HepG2 (cell line): ENCODE measurements around the gene OR7G1. TPM values are rescaled to one million over a fixed set of nuclear protein-coding genes. Genes with fewer than 3 reads are reported as not detected.

ENCODE experiments used
- ATAC-seq: fragments of 200-7000 bp; cut with Tn5 transposase; 3 replicates; pipeline ENCODE4 v1.9.1; 2020; ENCODE audit warnings: mild to moderate bottlenecking, moderate library complexity
- BruUV-seq: library from RNA; stranded (reverse); fragments of 400-500 nt; replicated peaks from 2 replicates; lab custom pipeline; 2021; lab: Mats Ljungman, UMichigan
- CTCF ChIA-PET: fragments of 300-600 bp; formaldehyde crosslinking; extraction: SDS; loops from one replicate; lab custom pipeline; 2021; ENCODE audit warnings: low total read pairs, inconsistent platforms, low intra/inter-chr PET ratio; lab: Yijun Ruan, JAX
- POLR2A ChIA-PET: fragments of 350-600 bp; sonication (Branson Sonifier 250); formaldehyde crosslinking; loops from one replicate; lab custom pipeline; 2020; ENCODE audit warnings: antibody characterized with exemption, inconsistent platforms; lab: Yijun Ruan, JAX
- DNase-seq: peaks from one replicate; pipeline ENCODE4 v3.0.0-alpha.2; 2015; ENCODE audit warnings: low spot score
- FAIRE-seq: peaks from 3 replicates; lab custom pipeline; 2011; peaks lifted over from hg19 to GRCh38; lab: Jason Lieb, UNC
- H2AFZ ChIP-seq: one replicate; pipeline ENCODE4 v1.6.1; 2011; ENCODE audit warnings: low read length, inconsistent platforms
- H3K27ac ChIP-seq: fragments of 300-600 bp; 3 replicates; pipeline ENCODE4 v1.8.0; 2011; ENCODE audit warnings: mixed run types, mild to moderate bottlenecking, mixed read lengths, low read length, inconsistent platforms; ENCODE audit not compliant: insufficient read depth; ENCODE audit errors: extremely low read length
- H3K27me3 ChIP-seq, 2 experiments: fragments of 200-600 bp in 1 of 2; 2 replicates in 1 of 2; 3 replicates in 1 of 2; pipeline versions ENCODE4 v1.6.0 to v1.8.0; 2011; ENCODE audit warnings: low read length in 2 of 2, mild to moderate bottlenecking in 2 of 2, moderate library complexity in 2 of 2, inconsistent platforms in 1 of 2; ENCODE audit not compliant: insufficient read depth in 2 of 2, control insufficient read depth in 1 of 2
- H3K36me3 ChIP-seq, 2 experiments: fragments of 200-600 bp in 1 of 2; replicated peaks in 1 of 2; 2 replicates in 1 of 2; 3 replicates in 1 of 2; pipeline versions ENCODE4 v1.5.1 to v1.8.0; 2011; ENCODE audit warnings: low read length in 2 of 2, inconsistent platforms in 1 of 2; ENCODE audit not compliant: insufficient read depth in 2 of 2, control insufficient read depth in 1 of 2
- H3K4me1 ChIP-seq: 2 replicates; pipeline ENCODE4 v1.5.1; 2012; ENCODE audit warnings: low read length, inconsistent platforms; ENCODE audit not compliant: insufficient read depth
- H3K4me2 ChIP-seq: 2 replicates; pipeline ENCODE4 v1.6.0; 2011; ENCODE audit warnings: low read depth, low read length, inconsistent platforms
- H3K4me3 ChIP-seq, 3 experiments: fragments of 200-600 bp in 1 of 3; sonication (generic), shearing (Covaris generic) in 1 of 3; replicated peaks in 1 of 3; 2 replicates each; pipeline ENCODE4 v1.5.1; 2011 to 2016; ENCODE audit warnings: low read length in 3 of 3, inconsistent platforms in 2 of 3, low read depth in 2 of 3, mild to moderate bottlenecking in 2 of 3, control low read depth in 1 of 3, mixed read lengths in 1 of 3; ENCODE audit not compliant: insufficient read depth in 1 of 3
- H3K79me2 ChIP-seq: one replicate; pipeline ENCODE4 v1.6.1; 2011; ENCODE audit warnings: low read length, inconsistent platforms; ENCODE audit not compliant: insufficient read depth
- H3K9ac ChIP-seq: 2 replicates; pipeline ENCODE4 v1.6.0; 2011; ENCODE audit warnings: mild to moderate bottlenecking, low read depth, low read length, inconsistent platforms; ENCODE audit not compliant: insufficient read depth
- H3K9me3 ChIP-seq: 2 replicates; pipeline ENCODE4 v1.5.1; 2012; ENCODE audit warnings: mild to moderate bottlenecking, low read length
- H4K20me1 ChIP-seq: 2 replicates; pipeline ENCODE4 v1.6.0; 2011; ENCODE audit warnings: inconsistent platforms, mild to moderate bottlenecking, low read length, moderate library complexity; ENCODE audit not compliant: insufficient read depth
- HIVEP1 ChIP-seq: sonication (generic); formaldehyde crosslinking; IDR thresholded peaks from 2 replicates; pipeline ENCODE4 v1.4.0; 2020; ENCODE audit warnings: mild to moderate bottlenecking, missing genetic modification reagents
- MAFK ChIP-seq, 2 experiments: IDR thresholded peaks in 1 of 2; conservative IDR thresholded peaks in 1 of 2; 2 replicates each; pipeline ENCODE4 v1.6.1; 2011; ENCODE audit warnings: improper control_type of control experiment in 2 of 2, low read length in 2 of 2
- MED1 ChIP-seq: sonication (generic); formaldehyde crosslinking; IDR thresholded peaks from 2 replicates; pipeline ENCODE4 v1.4.0; 2020; ENCODE audit warnings: missing genetic modification reagents
- ZKSCAN5 ChIP-seq: sonication (generic); formaldehyde crosslinking; IDR thresholded peaks from 2 replicates; pipeline ENCODE4 v1.5.1; 2020; ENCODE audit warnings: mild to moderate bottlenecking, missing genetic modification reagents
- WGBS: methylation state at CpG from one replicate; pipeline ENCODE4 v1.1.6; 2017; ENCODE audit warnings: low lambda C conversion rate; 5-methylcytosine and 5-hydroxymethylcytosine counted together
- in situ Hi-C: cut with HindIII; loops from 2 replicates; pipeline ENCODE4 v1.10.0; 2017; ENCODE audit warnings: low pct_unique_long_range_greater_than_20kb; ENCODE audit not compliant: extremely low pct_ligation_motif_present
- intact Hi-C: fragments of 100-400 bp; cut with micrococcal nuclease; formaldehyde crosslinking; loops from one replicate; pipeline ENCODE4 v1.10.0; 2022; ENCODE audit not compliant: unreplicated experiment
- polyA plus RNA-seq, 8 experiments: library from polyadenylated mRNA; depleted of rRNA in 3 of 8; stranded (reverse) in 7 of 8; unstranded in 1 of 8; fragments of >200 nt; fragmentation: Illumina TruSeq in 4 of 8; extraction: Trizol in 4 of 8; gene quantifications; 2 replicates each; pipeline versions ENCODE4 v1.2.1 to v1.2.3, GENCODE V29; 2011 to 2016; ENCODE audit warnings: low read depth in 4 of 8, missing spikeins in 1 of 8, mixed read lengths in 1 of 8; ENCODE audit not compliant: insufficient read depth in 1 of 8
- small RNA-seq, 3 experiments: library from RNA; depleted of rRNA; stranded (forward); fragments of <200 nt; gene quantifications; one replicate each; pipeline ENCODE3, GENCODE V24; 2012; ENCODE audit warnings: low read depth in 2 of 3, low replicate concordance in 1 of 3; ENCODE audit not compliant: insufficient read length in 3 of 3, insufficient read depth in 2 of 3
- total RNA-seq, 5 experiments: library from RNA; depleted of rRNA; stranded (reverse); fragments of >200 nt; fragmentation: Illumina TruSeq; extraction: Trizol; gene quantifications; 2 replicates each; pipeline ENCODE4 v1.2.3, GENCODE V29; 2016; ENCODE audit warnings: low read depth in 1 of 5
- TF ChIP-seq, protein P1 (sequence below): sonication (generic); formaldehyde crosslinking; IDR thresholded peaks from 2 replicates; pipeline ENCODE4 v1.4.0; 2020; ENCODE audit warnings: missing genetic modification reagents

OR7G1 gene
- total and polyA plus RNA-seq, 2 of the 13 experiments (the other 11 are each of a cell fraction or from before 2014, with no cell fraction given): not detected

DNA sequence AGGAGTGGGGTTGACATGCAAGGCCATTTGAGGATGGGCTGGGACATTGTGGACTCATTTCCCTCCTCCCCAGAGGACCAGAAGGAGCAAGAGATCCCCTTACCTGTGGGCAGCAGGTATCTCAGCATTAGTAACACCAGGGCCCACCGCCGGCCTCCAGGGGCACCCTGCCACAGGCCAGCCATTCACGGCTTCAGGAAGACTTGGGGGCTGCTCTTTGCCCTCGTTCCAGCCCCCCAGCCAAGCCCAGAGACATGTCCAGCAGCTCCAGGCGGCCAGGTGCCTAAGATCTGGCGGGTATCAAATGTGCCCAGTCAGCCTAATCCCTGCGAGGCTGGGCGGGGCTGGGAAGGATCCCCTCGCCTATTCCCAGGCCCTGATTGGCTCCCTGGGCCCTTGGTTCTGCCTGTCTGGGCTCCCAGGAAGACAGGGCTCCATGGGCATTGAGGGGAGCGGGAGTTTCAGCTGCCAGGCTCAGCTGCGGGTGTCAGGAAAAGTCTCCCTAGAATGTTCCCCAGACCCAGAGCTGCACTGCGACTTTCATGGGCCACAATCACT, 50.0 kb downstream of the OR7G1 start:
- in situ Hi-C loops (no loop called here), intact Hi-C loops (no loop called here)
- ChIA-PET POLR2A (no interaction called here), CTCF (no interaction called here)
- no peaks in the 10 kb centered on the region for H4K20me1 ChIP-seq
- no peak for FAIRE-seq
- H3K27ac ChIP-seq: no peak overlapping the region
- 33% methylated on average over 5 of the region's 12 CpGs for WGBS
- no TSS peak for BruUV-seq
- TF ChIP-seq, protein P1, sequence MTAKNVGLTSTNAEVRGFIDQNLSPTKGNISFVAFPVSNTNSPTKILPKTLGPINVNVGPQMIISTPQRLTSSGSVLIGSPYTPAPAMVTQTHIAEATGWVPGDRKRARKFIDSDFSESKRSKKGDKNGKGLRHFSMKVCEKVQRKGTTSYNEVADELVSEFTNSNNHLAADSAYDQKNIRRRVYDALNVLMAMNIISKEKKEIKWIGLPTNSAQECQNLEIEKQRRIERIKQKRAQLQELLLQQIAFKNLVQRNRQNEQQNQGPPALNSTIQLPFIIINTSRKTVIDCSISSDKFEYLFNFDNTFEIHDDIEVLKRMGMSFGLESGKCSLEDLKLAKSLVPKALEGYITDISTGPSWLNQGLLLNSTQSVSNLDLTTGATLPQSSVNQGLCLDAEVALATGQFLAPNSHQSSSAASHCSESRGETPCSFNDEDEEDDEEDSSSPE (CRISPR knock-in tag): no peak
- TF ChIP-seq MED1 (CRISPR knock-in tag) (no peak), HIVEP1 (CRISPR knock-in tag) (no peak), ZKSCAN5 (no peak), MAFK (conservative IDR thresholded peaks at IDR 0.05 in 1 of 2, IDR thresholded peaks at IDR 0.05 in 1 of 2; ENCODE audit: low read length in 2 of 2) (peak; percentile 27 to 43; a peak in 2 of 4 replicates)
- H3K9ac ChIP-seq: no peak overlapping the region
- H3K27me3 ChIP-seq: no peaks in the 10 kb centered on the region
- H3K4me1 ChIP-seq: no peaks in the 10 kb centered on the region
- H2AFZ ChIP-seq: no peak overlapping the region
- H3K36me3 ChIP-seq: no peaks in the 10 kb centered on the region
- H3K4me2 ChIP-seq: no peak overlapping the region
- no peaks in the 10 kb centered on the region for H3K9me3 ChIP-seq
- no peaks in the 10 kb centered on the region for H3K79me2 ChIP-seq
- no peak overlapping the region for H3K4me3 ChIP-seq
- DNase-seq: no peak
- ATAC-seq: no peak

Small RNA genes lying within 50 kb of the gene (small RNA-seq; reads per million reads assigned to genes)
- 0 reads per million in 3 experiments for gene OR1M4P

Other genes with a start within 250 kb of the OR7G1 start
- not detected in 2 replicates for gene MUC16, start 105.4 kb downstream of the OR7G1 start, total RNA-seq (2016; rRNA removed; fragmentation: Illumina TruSeq; extraction: Trizol)
- not detected in 2 replicates for gene MUC16, start 105.4 kb downstream of the OR7G1 start, polyA plus RNA-seq (2011; rRNA removed)
- gene OR1M1, start 28.7 kb downstream of the OR7G1 start, total RNA-seq (2016; rRNA removed; fragmentation: Illumina TruSeq; extraction: Trizol): not detected in 2 replicates
- 0.07 TPM in 1 of 2 replicates, not detected in the other for gene OR1M1, start 28.7 kb downstream of the OR7G1 start, polyA plus RNA-seq (2011; rRNA removed)
- gene OR7G2, start 8.3 kb downstream of the OR7G1 start, total RNA-seq (2016; rRNA removed; fragmentation: Illumina TruSeq; extraction: Trizol): not detected in 2 replicates
- not detected in 2 replicates for gene OR7G2, start 8.3 kb downstream of the OR7G1 start, polyA plus RNA-seq (2011; rRNA removed)
- not detected in 2 replicates for gene OR7G3, start 11.2 kb upstream of the OR7G1 start, total RNA-seq (2016; rRNA removed; fragmentation: Illumina TruSeq; extraction: Trizol)
- not detected in 2 replicates for gene OR7G3, start 11.2 kb upstream of the OR7G1 start, polyA plus RNA-seq (2011; rRNA removed)
- 27.9 and 31.0 TPM in 2 replicates for gene ZNF317, start 24.6 kb upstream of the OR7G1 start, total RNA-seq (2016; rRNA removed; fragmentation: Illumina TruSeq; extraction: Trizol)
- 14.0 and 15.2 TPM in 2 replicates for gene ZNF317, start 24.6 kb upstream of the OR7G1 start, polyA plus RNA-seq (2011; rRNA removed)
- gene OR7D2, start 63.2 kb upstream of the OR7G1 start, total RNA-seq (2016; rRNA removed; fragmentation: Illumina TruSeq; extraction: Trizol): not detected in 2 replicates
- gene OR7D2, start 63.2 kb upstream of the OR7G1 start, polyA plus RNA-seq (2011; rRNA removed): 0.01 and 0.07 TPM in 2 replicates
- not detected in 2 replicates for gene OR7D4, start 103.8 kb upstream of the OR7G1 start, total RNA-seq (2016; rRNA removed; fragmentation: Illumina TruSeq; extraction: Trizol)
- gene OR7D4, start 103.8 kb upstream of the OR7G1 start, polyA plus RNA-seq (2011; rRNA removed): not detected in 2 replicates
- gene OR7E24, start 135.2 kb upstream of the OR7G1 start, total RNA-seq (2016; rRNA removed; fragmentation: Illumina TruSeq; extraction: Trizol): not detected in 2 replicates
- not detected in 2 replicates for gene OR7E24, start 135.2 kb upstream of the OR7G1 start, polyA plus RNA-seq (2011; rRNA removed)
- gene ZNF699, start 194.1 kb upstream of the OR7G1 start, total RNA-seq (2016; rRNA removed; fragmentation: Illumina TruSeq; extraction: Trizol): 2.2 and 2.7 TPM in 2 replicates
- gene ZNF699, start 194.1 kb upstream of the OR7G1 start, polyA plus RNA-seq (2011; rRNA removed): 0.33 and 0.77 TPM in 2 replicates
- 9.5 and 9.8 TPM in 2 replicates for gene ZNF559, start 208.4 kb upstream of the OR7G1 start, total RNA-seq (2016; rRNA removed; fragmentation: Illumina TruSeq; extraction: Trizol)
- gene ZNF559, start 208.4 kb upstream of the OR7G1 start, polyA plus RNA-seq (2011; rRNA removed): 5.6 and 6.3 TPM in 2 replicates
- gene ZNF177, start 247.2 kb upstream of the OR7G1 start, total RNA-seq (2016; rRNA removed; fragmentation: Illumina TruSeq; extraction: Trizol): 0.71 and 0.84 TPM in 2 replicates
- 0.62 and 0.90 TPM in 2 replicates for gene ZNF177, start 247.2 kb upstream of the OR7G1 start, polyA plus RNA-seq (2011; rRNA removed)